Endothelial cell of umbilical vein (primary cell): ENCODE results near the gene PEMT.

ENCODE experiments used
- EZH2 ChIP-seq: IDR thresholded peaks from 2 replicates; pipeline ENCODE4 v1.6.1; 2012; ENCODE audit warnings: borderline replicate concordance, low read depth, mild to moderate bottlenecking, moderate library complexity, low read length, inconsistent platforms; ENCODE audit not compliant: severe bottlenecking
- FOS ChIP-seq: IDR thresholded peaks from 2 replicates; pipeline ENCODE4 v1.6.1; 2011; ENCODE audit warnings: mild to moderate bottlenecking, low read length, moderate library complexity, borderline replicate concordance; ENCODE audit not compliant: insufficient read depth
- GATA2 ChIP-seq: IDR thresholded peaks from 2 replicates; pipeline ENCODE4 v1.7.0; 2011; ENCODE audit warnings: low read depth, mild to moderate bottlenecking, moderate library complexity, mixed read lengths, low read length; ENCODE audit not compliant: insufficient read length, insufficient read depth
- JUN ChIP-seq: IDR thresholded peaks from 2 replicates; pipeline ENCODE4 v1.6.1; 2011; ENCODE audit warnings: borderline replicate concordance, low read depth; ENCODE audit not compliant: insufficient read length, insufficient read depth
- MYC ChIP-seq: IDR thresholded peaks from one replicate; pipeline ENCODE4 v1.6.1; 2011; ENCODE audit warnings: mild to moderate bottlenecking, low read depth, low read length
- POLR2A ChIP-seq: IDR thresholded peaks from 2 replicates; pipeline ENCODE4 v1.6.1; 2012; ENCODE audit warnings: low read depth, mild to moderate bottlenecking, control low read depth, low read length
- POLR2AphosphoS5 ChIP-seq: IDR thresholded peaks from 2 replicates; pipeline ENCODE4 v1.6.1; 2012; ENCODE audit warnings: low read depth, mild to moderate bottlenecking, control low read depth, low read length, moderate library complexity; ENCODE audit not compliant: insufficient read depth
- TF ChIP-seq, protein P1 (sequence below), 2 donors: IDR thresholded peaks; 1 replicate in 1 of 2; 2 replicates in 1 of 2; pipeline ENCODE4 v1.5.1; 2011; ENCODE audit warnings: low read length in 2 of 2, mild to moderate bottlenecking in 2 of 2, moderate library complexity in 2 of 2, control low read depth in 1 of 2, inconsistent platforms in 1 of 2, low read depth in 1 of 2; ENCODE audit not compliant: insufficient read depth in 1 of 2; ENCODE audit errors: extremely low read depth in 1 of 2
- TF ChIP-seq, protein P2 (sequence below): IDR thresholded peaks from 2 replicates; pipeline ENCODE4 v1.6.1; 2011; ENCODE audit not compliant: insufficient read depth, insufficient read length

- TF ChIP-seq POLR2AphosphoS5 (no peak), POLR2A (no peak), MYC (no peak), EZH2 (no peak), JUN (no peak), FOS (no peak), GATA2 (no peak)
- TF ChIP-seq, protein P1, sequence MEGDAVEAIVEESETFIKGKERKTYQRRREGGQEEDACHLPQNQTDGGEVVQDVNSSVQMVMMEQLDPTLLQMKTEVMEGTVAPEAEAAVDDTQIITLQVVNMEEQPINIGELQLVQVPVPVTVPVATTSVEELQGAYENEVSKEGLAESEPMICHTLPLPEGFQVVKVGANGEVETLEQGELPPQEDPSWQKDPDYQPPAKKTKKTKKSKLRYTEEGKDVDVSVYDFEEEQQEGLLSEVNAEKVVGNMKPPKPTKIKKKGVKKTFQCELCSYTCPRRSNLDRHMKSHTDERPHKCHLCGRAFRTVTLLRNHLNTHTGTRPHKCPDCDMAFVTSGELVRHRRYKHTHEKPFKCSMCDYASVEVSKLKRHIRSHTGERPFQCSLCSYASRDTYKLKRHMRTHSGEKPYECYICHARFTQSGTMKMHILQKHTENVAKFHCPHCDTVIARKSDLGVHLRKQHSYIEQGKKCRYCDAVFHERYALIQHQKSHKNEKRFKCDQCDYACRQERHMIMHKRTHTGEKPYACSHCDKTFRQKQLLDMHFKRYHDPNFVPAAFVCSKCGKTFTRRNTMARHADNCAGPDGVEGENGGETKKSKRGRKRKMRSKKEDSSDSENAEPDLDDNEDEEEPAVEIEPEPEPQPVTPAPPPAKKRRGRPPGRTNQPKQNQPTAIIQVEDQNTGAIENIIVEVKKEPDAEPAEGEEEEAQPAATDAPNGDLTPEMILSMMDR (IDR thresholded peaks at IDR 0.05; ENCODE audit: extremely low read depth in 1 of 2, insufficient read depth in 1 of 2, low read depth in 1 of 2, low read length in 2 of 2), result no peak
- TF ChIP-seq, protein P2, sequence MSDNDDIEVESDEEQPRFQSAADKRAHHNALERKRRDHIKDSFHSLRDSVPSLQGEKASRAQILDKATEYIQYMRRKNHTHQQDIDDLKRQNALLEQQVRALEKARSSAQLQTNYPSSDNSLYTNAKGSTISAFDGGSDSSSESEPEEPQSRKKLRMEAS, result no peak
These were observed 34.8 kb upstream of the PEMT start for GRCh38 chr17:17626151-17626805.
